H9 (cell line): ENCODE data around the gene CDRT4. TPM values are rescaled to one million over a fixed set of nuclear protein-coding genes. Genes with fewer than 3 reads are reported as not detected.

Experiments
- DNase-seq: peaks from one replicate; pipeline ENCODE4 v3.0.0-alpha.2; 2017
- H2AFZ ChIP-seq: one replicate; pipeline ENCODE4 v1.6.1; 2013; ENCODE audit warnings: mild to moderate bottlenecking, low read length, control low read depth, moderate library complexity
- H2AK5ac ChIP-seq: 2 replicates; pipeline ENCODE4 v1.6.1; 2013; ENCODE audit warnings: low read length, control low read depth, mixed read lengths; ENCODE audit not compliant: insufficient read length
- H2BK120ac ChIP-seq: one replicate; pipeline ENCODE4 v1.6.1; 2013; ENCODE audit warnings: low read depth, mild to moderate bottlenecking, low read length, control low read depth, inconsistent platforms; ENCODE audit not compliant: poor library complexity, severe bottlenecking
- H2BK12ac ChIP-seq: 2 replicates; pipeline ENCODE4 v1.6.1; 2013; ENCODE audit warnings: low read length, control low read depth, mixed read lengths, low read depth; ENCODE audit not compliant: insufficient read length
- H2BK15ac ChIP-seq: 2 replicates; pipeline ENCODE4 v1.6.1; 2013; ENCODE audit warnings: low read depth, low read length, control low read depth
- H2BK20ac ChIP-seq: one replicate; pipeline ENCODE4 v1.6.1; 2013; ENCODE audit warnings: low read depth, mild to moderate bottlenecking, low read length, control low read depth, inconsistent platforms; ENCODE audit not compliant: poor library complexity, severe bottlenecking
- H2BK5ac ChIP-seq: 2 replicates; pipeline ENCODE4 v1.6.1; 2013; ENCODE audit warnings: low read length, control low read depth, mixed read lengths; ENCODE audit not compliant: insufficient read length
- H3K14ac ChIP-seq: 2 replicates; pipeline ENCODE4 v1.6.1; 2013; ENCODE audit warnings: low read length, control low read depth; ENCODE audit not compliant: insufficient read depth
- H3K18ac ChIP-seq: 2 replicates; pipeline ENCODE4 v1.6.1; 2013; ENCODE audit warnings: low read depth, mild to moderate bottlenecking, mixed read lengths, low read length, control low read depth; ENCODE audit not compliant: insufficient read length
- H3K23ac ChIP-seq: 2 replicates; pipeline ENCODE4 v1.6.1; 2013; ENCODE audit warnings: low read length, control low read depth, mixed read lengths, low read depth; ENCODE audit not compliant: insufficient read length
- H3K23me2 ChIP-seq: 2 replicates; pipeline ENCODE4 v1.6.1; 2013; ENCODE audit warnings: low read depth, mild to moderate bottlenecking, mixed read lengths, low read length, control low read depth; ENCODE audit not compliant: insufficient read length, poor library complexity, severe bottlenecking
- H3K27ac ChIP-seq: 2 replicates; pipeline ENCODE4 v1.5.1; 2013; ENCODE audit warnings: low read length, control low read depth, mixed read lengths, low read depth; ENCODE audit not compliant: insufficient read length
- H3K27me3 ChIP-seq: 2 replicates; pipeline ENCODE4 v1.6.1; 2013; ENCODE audit warnings: low read length, control low read depth, inconsistent platforms; ENCODE audit not compliant: insufficient read depth
- H3K4ac ChIP-seq: 2 replicates; pipeline ENCODE4 v1.6.1; 2013; ENCODE audit warnings: low read depth, mild to moderate bottlenecking, control low read depth, inconsistent platforms, low read length, moderate library complexity
- H3K4me1 ChIP-seq: 2 replicates; pipeline ENCODE4 v1.6.1; 2013; ENCODE audit warnings: low read length, control low read depth, inconsistent platforms; ENCODE audit not compliant: insufficient read depth
- H3K4me2 ChIP-seq: 2 replicates; pipeline ENCODE4 v1.6.1; 2013; ENCODE audit warnings: low read length, control low read depth, mixed read lengths; ENCODE audit not compliant: insufficient read length, insufficient read depth
- H3K56ac ChIP-seq: 2 replicates; pipeline ENCODE4 v1.6.1; 2013; ENCODE audit warnings: low read depth, mild to moderate bottlenecking, mixed read lengths, low read length, control low read depth; ENCODE audit not compliant: insufficient read length
- H3K79me1 ChIP-seq: 2 replicates; pipeline ENCODE4 v1.6.1; 2013; ENCODE audit warnings: low read depth, mild to moderate bottlenecking, moderate library complexity, low read length, control low read depth, inconsistent platforms; ENCODE audit not compliant: insufficient read depth, poor library complexity, severe bottlenecking
- H3K79me2 ChIP-seq: 2 replicates; pipeline ENCODE4 v1.6.1; 2013; ENCODE audit warnings: low read length, control low read depth, inconsistent platforms; ENCODE audit not compliant: insufficient read depth
- H3K9ac ChIP-seq: 2 replicates; pipeline ENCODE4 v1.6.1; 2013; ENCODE audit warnings: low read length, control low read depth, mixed read lengths; ENCODE audit not compliant: insufficient read length; ENCODE audit errors: extremely low read depth
- H3K9me3 ChIP-seq: one replicate; pipeline ENCODE4 v1.6.1; 2013; ENCODE audit warnings: low read depth, low read length, inconsistent platforms; ENCODE audit not compliant: control insufficient read depth
- H3T11ph ChIP-seq: one replicate; pipeline ENCODE4 v1.6.1; 2013; ENCODE audit warnings: mild to moderate bottlenecking, low read length, control low read depth, inconsistent platforms
- H4K20me1 ChIP-seq: one replicate; pipeline ENCODE4 v1.6.1; 2013; ENCODE audit not compliant: control insufficient read depth, insufficient read length, insufficient read depth
- H4K5ac ChIP-seq: 2 replicates; pipeline ENCODE4 v1.6.1; 2013; ENCODE audit warnings: low read depth, mild to moderate bottlenecking, mixed read lengths, low read length, control low read depth; ENCODE audit not compliant: insufficient read length
- H4K8ac ChIP-seq: replicated peaks from 2 replicates; pipeline ENCODE4 v1.6.1; 2013; ENCODE audit warnings: low read length, control low read depth, mixed read lengths, low read depth; ENCODE audit not compliant: insufficient read length
- H4K91ac ChIP-seq: 2 replicates; pipeline ENCODE4 v1.6.1; 2013; ENCODE audit warnings: low read depth, mild to moderate bottlenecking, moderate library complexity, mixed read lengths, low read length, control low read depth; ENCODE audit not compliant: insufficient read length
- H3K27ac Mint-ChIP-seq, 3 experiments: 2 replicates in 2 of 3; 3 replicates in 1 of 3; pipeline ENCODE4 v1.8.0; 2020 to 2021; ENCODE audit warnings: mixed read lengths in 3 of 3, mild to moderate bottlenecking in 1 of 3, moderate library complexity in 1 of 3
- H3K27me3 Mint-ChIP-seq: 2 replicates; pipeline ENCODE4 v1.8.0; 2021; ENCODE audit warnings: low read depth, mild to moderate bottlenecking, moderate library complexity, mixed read lengths
- H3K36me3 Mint-ChIP-seq, 3 experiments: 2 replicates in 2 of 3; 3 replicates in 1 of 3; pipeline ENCODE4 v1.8.0; 2020 to 2021; ENCODE audit warnings: low read depth in 3 of 3, mixed read lengths in 3 of 3; ENCODE audit not compliant: insufficient read depth in 1 of 3
- H3K4me1 Mint-ChIP-seq, 2 experiments: 2 replicates each; pipeline ENCODE4 v1.8.0; 2020; ENCODE audit warnings: mixed read lengths in 2 of 2
- H3K4me3 Mint-ChIP-seq, 2 experiments: 2 replicates in 1 of 2; 3 replicates in 1 of 2; pipeline ENCODE4 v1.8.0; 2020 to 2021; ENCODE audit warnings: mild to moderate bottlenecking in 2 of 2, mixed read lengths in 2 of 2, moderate library complexity in 1 of 2
- H3K9me3 Mint-ChIP-seq, 2 experiments: 2 replicates in 1 of 2; 3 replicates in 1 of 2; pipeline ENCODE4 v1.8.0; 2020; ENCODE audit warnings: mild to moderate bottlenecking in 2 of 2, mixed read lengths in 2 of 2, moderate library complexity in 1 of 2
- WGBS: extraction: QIAGEN DNeasy Blood & Tissue Kit; methylation state at CpG from one replicate; pipeline ENCODE4 v1.1.7; 2013; ENCODE audit warnings: missing lambda C conversion rate, low lambda C conversion rate, mixed read lengths; ENCODE audit not compliant: insufficient read length; ENCODE audit errors: extremely low coverage; 5-methylcytosine and 5-hydroxymethylcytosine counted together
- total RNA-seq: library from RNA; stranded (reverse); gene quantifications from 2 replicates; pipeline ENCODE4 v1.2.1, GENCODE V29; 2021
- TF ChIP-seq, protein P1 (sequence below): fragments of 200-600 bp; sonication (generic); conservative IDR thresholded peaks from 3 replicates; pipeline ENCODE4 v1.8.0; 2021; ENCODE audit warnings: antibody characterized with exemption, mild to moderate bottlenecking

The CDRT4 gene
- total RNA-seq, 1 experiment from 2014 or later, result 3.8 TPM

- no peak overlapping the region for H2AFZ ChIP-seq
- peaks cover 29 to 32% of the 10 kb centered on the region in 2 experiments for H3K4me1 Mint-ChIP-seq
- H3K79me1 ChIP-seq, result no peaks in the 10 kb centered on the region
- peaks cover 30 to 51% (median 35%) of the 10 kb centered on the region in 3 experiments for H3K36me3 Mint-ChIP-seq
- no peak overlapping the region for H3K14ac ChIP-seq
- H3K18ac ChIP-seq, result no peak overlapping the region
- no peak overlapping the region for H3K4ac ChIP-seq
- H4K91ac ChIP-seq, result no peak overlapping the region
- H3K4me1 ChIP-seq, result peaks cover 6% of the 10 kb centered on the region; the same call in 1 of the 2 replicates
- no peak overlapping the region for H3K4me2 ChIP-seq
- H3K27ac ChIP-seq, result no peak overlapping the region
- H3K27me3 Mint-ChIP-seq, result no peaks in the 10 kb centered on the region
- no peak overlapping the region for H3K23ac ChIP-seq
- H2BK15ac ChIP-seq, result no peak overlapping the region
- H2AK5ac ChIP-seq, result no peak overlapping the region
- no peaks in the 10 kb centered on the region for H3K23me2 ChIP-seq
- H3T11ph ChIP-seq, result no peak overlapping the region
- TF ChIP-seq, protein P1, sequence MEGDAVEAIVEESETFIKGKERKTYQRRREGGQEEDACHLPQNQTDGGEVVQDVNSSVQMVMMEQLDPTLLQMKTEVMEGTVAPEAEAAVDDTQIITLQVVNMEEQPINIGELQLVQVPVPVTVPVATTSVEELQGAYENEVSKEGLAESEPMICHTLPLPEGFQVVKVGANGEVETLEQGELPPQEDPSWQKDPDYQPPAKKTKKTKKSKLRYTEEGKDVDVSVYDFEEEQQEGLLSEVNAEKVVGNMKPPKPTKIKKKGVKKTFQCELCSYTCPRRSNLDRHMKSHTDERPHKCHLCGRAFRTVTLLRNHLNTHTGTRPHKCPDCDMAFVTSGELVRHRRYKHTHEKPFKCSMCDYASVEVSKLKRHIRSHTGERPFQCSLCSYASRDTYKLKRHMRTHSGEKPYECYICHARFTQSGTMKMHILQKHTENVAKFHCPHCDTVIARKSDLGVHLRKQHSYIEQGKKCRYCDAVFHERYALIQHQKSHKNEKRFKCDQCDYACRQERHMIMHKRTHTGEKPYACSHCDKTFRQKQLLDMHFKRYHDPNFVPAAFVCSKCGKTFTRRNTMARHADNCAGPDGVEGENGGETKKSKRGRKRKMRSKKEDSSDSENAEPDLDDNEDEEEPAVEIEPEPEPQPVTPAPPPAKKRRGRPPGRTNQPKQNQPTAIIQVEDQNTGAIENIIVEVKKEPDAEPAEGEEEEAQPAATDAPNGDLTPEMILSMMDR, result no peak
- H3K56ac ChIP-seq, result no peak overlapping the region
- WGBS, result no CpG with 5 or more reads among the region's 1 CpG
- no peak overlapping the region for H4K5ac ChIP-seq
- H2BK120ac ChIP-seq, result no peak overlapping the region
- H3K9me3 ChIP-seq, result no peaks in the 10 kb centered on the region
- no peak overlapping the region for H3K4me3 Mint-ChIP-seq
- no peaks in the 10 kb centered on the region for H3K79me2 ChIP-seq
- no peaks in the 10 kb centered on the region for H3K27me3 ChIP-seq
- no peak for DNase-seq
- H2BK5ac ChIP-seq, result no peak overlapping the region
- H3K9me3 Mint-ChIP-seq, result peaks cover 3 to 4% of the 10 kb centered on the region in 2 experiments; a peak in 3 of 5 replicates
- no peak overlapping the region for H3K9ac ChIP-seq
- H4K8ac ChIP-seq, result no peak overlapping the region
- no peak overlapping the region for H2BK12ac ChIP-seq
- 0 out of 7 replicates have a peak overlapping the region, but pooled peaks of 1 of the 3 experiments have one; percentile 46 for H3K27ac Mint-ChIP-seq
- no peak overlapping the region for H2BK20ac ChIP-seq
- H4K20me1 ChIP-seq, result no peaks in the 10 kb centered on the region
Measured at GRCh38 chr17:15493693-15494035, 26.2 kb upstream of the CDRT4 start.
